ENCODE data around the gene COA8. TPM values are rescaled to one million over a fixed set of nuclear protein-coding genes. Genes with fewer than 3 reads are reported as not detected.
"Not testable (repeated sequence)": the region's sequence is repeated elsewhere in the genome, so short reads cannot be mapped to it uniquely, and the experiment has no call there.

Gene COA8
- total RNA-seq, 2 experiments from 2014 or later, result 40.1 to 42.2 TPM

DNA sequence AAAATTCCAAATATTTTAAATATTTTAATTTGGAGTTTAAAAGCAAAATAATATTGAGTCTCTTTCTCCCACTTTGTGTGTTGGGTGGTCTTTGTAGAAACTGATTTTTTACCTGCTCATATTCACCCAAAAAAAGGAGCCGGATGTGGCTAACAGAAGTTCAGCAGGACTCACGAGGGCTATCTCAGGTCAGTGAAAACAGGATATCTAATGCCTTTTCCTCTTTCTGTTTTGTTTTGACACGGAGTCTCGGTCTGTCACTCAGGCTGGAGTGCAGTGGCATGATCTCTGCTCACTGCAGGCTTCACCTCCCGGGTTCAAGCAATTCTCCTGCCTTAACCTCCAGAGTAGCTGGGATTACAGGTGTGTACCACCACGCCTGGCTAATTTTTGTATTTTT is 30.8 kb downstream of the COA8 start:
- ChIA-PET POLR2A (interaction anchor here (1.0 kb wide), 1 partner anchor 35 kb away, joined by 3 read pairs; the partner anchor contains the start of gene KLC1), CTCF (interaction anchor here (1.1 kb wide), 1 partner anchor 56 kb away, joined by 4 read pairs; no protein-coding TSS in a partner anchor)

GRCh38 chr14:103594265-103594664 is 31.5 kb downstream of the COA8 start:
- ChIA-PET POLR2A (no interaction called here), CTCF (interaction anchor here (1.1 kb wide), 1 partner anchor 55 kb away, joined by 4 read pairs; no protein-coding TSS in a partner anchor)

GRCh38 chr14:103597623-103598377 is 35.0 kb downstream of the COA8 start:
- CTCF ChIA-PET, result no interaction called here
- POLR2A ChIA-PET, result no interaction called here

DNA sequence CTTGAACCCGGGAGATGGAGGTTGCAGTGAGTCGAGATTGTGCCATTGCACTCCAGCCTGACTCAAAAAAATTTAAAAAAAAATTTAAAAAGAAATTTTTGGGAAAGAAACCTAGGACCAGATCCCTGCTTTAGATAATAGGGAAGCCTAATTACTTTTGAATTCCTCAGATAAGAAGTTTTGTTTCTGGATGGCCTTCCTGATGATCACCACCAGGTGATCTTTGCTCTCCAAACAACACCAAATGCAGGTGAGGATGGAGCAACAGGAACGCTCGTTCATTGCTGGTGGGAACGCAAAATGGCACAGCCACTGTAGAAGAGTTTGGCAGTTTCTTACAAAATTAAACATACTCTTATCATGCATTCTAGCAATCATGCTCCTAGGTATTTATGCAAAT is 37.7 kb downstream of the COA8 start:
- CTCF ChIA-PET, result no interaction called here
- POLR2A ChIA-PET, result no interaction called here

DNA sequence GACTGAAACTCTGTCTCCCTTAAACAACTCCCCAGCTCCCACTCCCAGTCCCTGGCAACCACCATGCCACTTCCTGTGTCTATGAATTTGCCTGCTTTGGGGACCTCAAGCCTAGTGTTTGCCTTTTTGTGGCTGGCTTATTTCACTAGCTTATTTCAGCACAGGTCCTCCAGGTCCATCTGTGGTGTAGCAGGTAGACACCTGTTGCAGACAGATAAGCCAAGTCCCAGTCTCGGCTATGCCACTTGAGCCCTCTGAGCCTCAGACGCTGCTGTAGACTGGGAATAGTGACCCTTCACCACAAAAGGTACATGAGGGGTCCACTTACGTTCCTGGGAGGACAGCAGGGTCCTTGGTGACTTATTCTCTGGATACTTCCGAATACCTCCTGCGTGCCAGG is 41.9 kb downstream of the COA8 start:
- ChIA-PET CTCF (interaction anchor here (0.6 kb wide), 1 partner anchor 99 kb away, joined by 3 read pairs; no protein-coding TSS in a partner anchor), POLR2A (no interaction called here)

DNA sequence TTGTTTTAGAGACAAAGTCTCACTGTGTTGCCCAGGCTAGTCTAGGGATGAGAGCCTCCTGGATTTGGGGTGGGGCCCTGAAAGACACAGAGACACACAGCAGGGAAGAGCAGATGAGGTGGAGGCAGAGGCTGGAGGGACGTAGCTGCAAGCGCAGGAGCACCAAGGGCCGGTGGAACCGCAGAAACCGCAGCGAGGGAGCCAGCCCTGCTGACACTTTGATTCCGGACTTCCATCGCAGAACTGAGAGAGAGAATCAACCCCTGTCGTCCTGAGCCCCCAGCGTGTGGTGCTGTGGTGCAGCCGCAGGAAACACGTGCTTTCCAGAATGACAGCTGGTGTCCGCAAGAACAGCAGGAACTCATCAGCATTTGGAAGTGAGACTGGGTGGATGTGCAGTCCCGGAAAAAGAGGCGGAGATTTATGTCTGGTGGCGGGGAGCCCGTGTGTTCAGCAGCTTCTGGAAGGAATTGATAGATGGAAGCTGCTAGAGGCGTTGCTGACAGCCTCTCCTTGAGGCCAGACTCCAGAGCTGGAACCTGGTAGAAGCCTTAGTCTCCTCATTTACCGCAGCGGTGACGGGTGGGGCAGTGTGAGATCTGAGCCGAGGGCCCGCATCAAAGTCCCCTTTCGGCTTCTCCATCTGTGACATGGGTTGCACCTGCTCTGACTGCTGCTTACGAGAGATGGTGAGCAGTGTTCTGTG is 44.4 kb downstream of the COA8 start:
- POLR2A ChIA-PET, result interaction anchor here (1.1 kb wide), 1 partner anchor 22 kb away, joined by 4 read pairs; the partner anchor contains the start of gene KLC1
- CTCF ChIA-PET, result interaction anchor here (0.7 to 1.4 kb wide), 2 partner anchors 22 to 249 kb away, joined by 3 to 4 read pairs; partner anchors contain the start of gene KLC1

GRCh38 chr14:103607822-103608221 is 45.1 kb downstream of the COA8 start:
- ChIA-PET POLR2A (interaction anchor here (0.6 to 1.1 kb wide), 2 partner anchors 12 to 21 kb away, joined by 3 to 4 read pairs; partner anchors contain the start of gene KLC1), CTCF (interaction anchor here (1.4 kb wide), 1 partner anchor 21 kb away, joined by 4 read pairs; the partner anchor contains the start of gene KLC1)

- POLR2A ChIA-PET, result not testable (repeated sequence)
- CTCF ChIA-PET, result interaction anchor here (0.5 kb wide), 1 partner anchor 310 kb away, joined by 3 read pairs; no protein-coding TSS in a partner anchor
Measured at GRCh38 chr14:103609081-103609480, 46.3 kb downstream of the COA8 start.

DNA sequence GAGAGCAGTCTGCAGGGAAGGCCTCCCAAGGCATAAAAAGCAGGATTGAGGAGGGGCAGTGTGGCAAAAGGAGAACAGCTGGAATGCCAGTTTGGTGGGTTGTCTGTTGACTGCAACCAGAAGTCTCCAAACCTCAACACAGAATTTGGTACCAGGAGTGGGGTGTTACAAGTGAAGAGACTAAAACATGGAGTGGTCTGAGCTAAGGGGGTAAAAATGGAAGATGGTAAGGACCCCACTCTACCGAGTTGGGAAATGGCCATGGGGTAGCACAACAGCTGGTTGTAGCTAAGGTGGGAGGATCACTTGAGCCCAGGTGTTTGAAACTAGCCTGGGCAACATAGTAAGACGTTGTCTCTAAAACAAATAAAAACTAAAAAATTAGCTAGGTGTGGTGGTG is 48.5 kb downstream of the COA8 start:
- CTCF ChIA-PET, result no interaction called here
- POLR2A ChIA-PET, result no interaction called here

- ChIA-PET POLR2A (no interaction called here), CTCF (interaction anchor here (0.7 kb wide), 1 partner anchor 230 kb away, joined by 3 read pairs; no protein-coding TSS in a partner anchor)
Measured at GRCh38 chr14:103613517-103613916, 50.8 kb downstream of the COA8 start.

- ChIA-PET POLR2A (no interaction called here), CTCF (no interaction called here)
Measured at GRCh38 chr14:103616635-103617300, 54.0 kb downstream of the COA8 start.

DNA sequence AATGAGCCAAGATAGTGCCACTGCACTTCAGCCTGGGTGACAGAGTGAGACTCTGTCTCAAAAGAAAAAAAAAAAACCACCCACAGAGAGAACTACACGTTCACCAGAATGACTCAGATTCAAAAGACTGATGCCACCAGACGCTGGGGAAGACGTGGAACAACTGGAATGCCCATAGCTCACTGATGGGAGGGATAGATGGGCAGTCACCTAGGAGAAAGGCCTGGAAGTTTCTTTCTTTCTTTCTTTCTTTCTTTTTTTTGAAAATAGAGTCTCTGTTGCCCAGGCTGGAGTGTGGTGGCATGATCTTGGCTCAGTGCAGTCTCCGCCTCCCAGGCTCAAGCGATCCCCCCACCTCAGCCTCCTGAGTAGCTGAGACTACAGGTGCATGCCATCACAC is 56.3 kb downstream of the COA8 start:
- CTCF ChIA-PET, result no interaction called here
- POLR2A ChIA-PET, result no interaction called here

DNA sequence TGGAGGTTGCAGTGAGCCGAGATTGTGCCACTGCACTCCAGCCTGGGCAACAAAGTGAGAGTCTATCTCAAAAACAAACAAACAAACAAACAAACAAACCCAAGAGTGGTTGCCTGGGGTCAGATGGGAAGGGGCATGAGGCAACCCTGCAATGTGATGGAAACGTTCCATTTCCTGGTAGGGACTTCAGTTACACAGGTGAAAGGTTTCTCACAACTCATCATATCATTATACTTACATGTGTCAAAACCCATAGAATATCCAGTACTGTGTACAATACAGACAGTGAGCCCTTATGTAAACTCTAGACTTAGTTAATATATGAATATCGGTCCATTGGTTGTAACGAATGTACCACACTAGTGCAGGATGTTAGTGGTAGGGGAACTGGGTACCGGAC is 59.1 kb downstream of the COA8 start:
- ChIA-PET CTCF (no interaction called here), POLR2A (no interaction called here)

DNA sequence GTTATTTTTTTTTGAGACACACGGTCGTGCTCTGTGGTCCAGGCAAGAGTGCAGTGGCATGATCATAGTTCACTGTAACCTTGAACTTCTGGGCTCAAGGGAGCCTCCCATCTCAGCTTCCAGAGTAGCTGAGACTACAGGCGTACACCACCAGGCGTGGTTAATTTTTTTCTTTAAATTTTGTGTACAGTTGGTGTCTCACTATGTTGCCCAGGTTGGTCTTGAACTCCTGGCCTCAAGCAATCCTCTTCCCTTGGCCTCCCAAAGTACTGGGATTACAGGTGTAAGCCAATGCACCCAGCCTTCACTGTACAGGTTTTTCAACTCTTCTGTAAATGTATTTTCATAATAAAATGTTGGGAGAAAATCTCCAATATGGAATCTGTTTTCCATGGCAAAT is 60.5 kb downstream of the COA8 start:
- ChIA-PET CTCF (no interaction called here), POLR2A (no interaction called here)

GRCh38 chr14:103623883-103624482 is 61.2 kb downstream of the COA8 start:
- ChIA-PET POLR2A (no interaction called here), CTCF (interaction anchor here (1.2 kb wide), 1 partner anchor 38 kb away, joined by 3 read pairs; no protein-coding TSS in a partner anchor)

- POLR2A ChIA-PET, result no interaction called here
Measured at GRCh38 chr14:103624860-103625259, 62.1 kb downstream of the COA8 start.

DNA sequence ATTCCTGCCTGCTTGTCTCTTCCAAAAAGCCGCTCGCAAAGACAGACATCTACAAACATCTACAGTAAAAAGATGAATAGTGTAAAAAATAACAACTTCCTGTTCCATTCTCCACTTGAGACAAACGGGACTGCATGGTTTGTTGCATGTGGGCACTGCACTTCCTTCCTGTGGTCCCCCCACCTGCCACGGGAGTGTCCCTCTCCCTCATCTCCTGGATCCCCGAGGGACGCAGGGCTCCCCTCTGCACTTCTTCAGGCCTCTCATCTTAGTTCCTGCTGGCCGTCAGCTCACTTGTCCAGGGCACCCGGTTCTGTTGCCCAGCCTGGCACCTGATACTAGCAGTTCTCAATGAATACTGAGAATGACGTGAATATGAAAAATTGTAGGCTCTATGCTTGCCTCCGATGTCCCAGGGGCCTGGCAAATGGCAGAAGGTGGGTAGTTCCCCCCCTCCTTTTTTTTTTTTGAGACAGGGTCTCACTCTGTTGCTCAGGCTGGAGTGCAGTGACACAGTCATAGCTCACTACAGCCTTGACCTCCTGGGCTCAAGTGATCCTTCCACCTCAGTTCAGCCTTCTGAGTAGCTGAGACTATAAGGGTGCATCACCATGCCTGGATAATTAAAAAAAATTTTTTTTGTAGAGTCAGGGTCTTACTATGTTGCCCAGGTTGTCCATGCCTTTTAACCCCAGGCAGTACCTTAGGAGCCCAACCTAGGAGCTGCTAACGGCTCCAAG is 62.8 kb downstream of the COA8 start:
- ChIA-PET POLR2A (interaction anchor here (0.7 kb wide), 1 partner anchor 1137 kb away, joined by 3 read pairs; no protein-coding TSS in a partner anchor), CTCF (interaction anchor here (0.7 to 1.2 kb wide), 2 partner anchors 39 to 108 kb away, joined by 3 read pairs; no protein-coding TSS in a partner anchor)

More at GRCh38 chr14:103624860-103625259, 62.1 kb downstream of the COA8 start:
- CTCF ChIA-PET, result interaction anchor here (0.7 to 1.2 kb wide), 2 partner anchors 39 to 109 kb away, joined by 3 read pairs; no protein-coding TSS in a partner anchor

DNA sequence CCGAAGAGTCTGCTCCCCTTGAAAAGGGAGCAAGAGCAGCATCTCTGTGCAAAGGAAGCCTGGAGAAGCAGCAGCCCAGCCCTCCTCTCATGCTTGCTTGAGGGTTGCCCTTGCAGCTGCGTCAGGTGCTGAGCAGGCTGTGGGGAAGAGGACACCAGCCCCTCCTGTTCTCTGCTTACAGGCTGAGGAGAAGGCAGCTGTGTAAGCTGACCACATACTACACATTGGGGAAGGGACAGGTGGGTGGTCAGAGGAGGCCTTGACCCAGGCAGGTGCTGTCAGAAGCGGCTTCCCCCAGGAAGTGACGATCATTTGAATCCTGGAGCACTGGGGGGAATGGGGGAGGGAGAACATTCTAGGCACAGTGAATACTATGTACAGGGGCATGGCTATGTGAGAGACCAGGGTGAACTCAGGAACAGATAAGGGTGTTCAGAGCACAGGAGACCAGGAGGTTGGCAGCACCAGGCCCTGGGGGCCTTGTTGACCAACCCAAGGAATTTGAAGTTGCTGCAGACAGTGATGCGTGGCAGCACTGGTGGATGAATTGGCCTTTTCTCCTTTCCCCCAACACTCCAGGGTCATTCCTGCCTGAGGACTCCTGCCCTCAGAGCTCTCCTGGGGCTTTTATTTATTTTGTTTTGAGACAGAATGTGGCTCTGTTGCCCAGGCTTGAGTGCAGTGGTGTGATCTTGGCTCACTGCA is 63.5 kb downstream of the COA8 start:
- POLR2A ChIA-PET, result interaction anchor here (0.7 kb wide), 1 partner anchor 1136 kb away, joined by 3 read pairs; no protein-coding TSS in a partner anchor

More for the DNA sequence above, 63.5 kb downstream of the COA8 start:
- CTCF ChIA-PET, result no interaction called here
